22Rv1 (cell line): ENCODE measurements around the gene GIPR.

Source experiments
- CTCF ChIP-seq: fragments of 450-650 bp; IDR thresholded peaks from 2 replicates; pipeline ENCODE4 v1.5.1; 2017; ENCODE audit warnings: mild to moderate bottlenecking
- ZFX ChIP-seq: fragments of 450-650 bp; IDR thresholded peaks from 2 replicates; pipeline ENCODE4 v1.6.1; 2017; ENCODE audit warnings: antibody characterized with exemption, borderline replicate concordance

DNA sequence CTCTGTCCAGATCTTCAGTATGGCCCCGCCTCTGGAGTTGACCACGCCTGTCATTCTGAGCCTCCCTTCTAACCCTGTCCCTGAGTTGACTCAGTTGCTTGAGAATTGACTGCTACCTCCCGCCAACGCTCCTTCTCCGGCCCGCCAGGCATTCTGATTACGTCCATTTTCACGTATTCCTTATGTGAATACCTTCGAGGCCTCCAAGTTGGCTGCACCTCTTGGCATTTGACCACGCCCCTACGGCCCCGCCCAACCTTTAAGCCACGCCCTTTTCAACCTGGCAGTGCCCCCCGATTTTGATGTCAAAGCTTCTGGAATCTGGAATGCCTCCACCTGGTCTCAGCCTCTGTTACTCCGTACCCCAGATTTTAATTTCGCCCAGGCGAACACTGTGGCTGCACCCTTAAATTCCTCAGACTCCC is 27.2 kb upstream of the GIPR start:
- TF ChIP-seq CTCF (no peak), ZFX (no peak)
